SH-SY5Y (cell line): ENCODE measurements around the gene GNPNAT1.

ENCODE experiments used
- GATA2 ChIP-seq: IDR thresholded peaks from 2 replicates; pipeline ENCODE4 v1.6.1; 2011; ENCODE audit warnings: mild to moderate bottlenecking, low read depth, low read length
- GATA3 ChIP-seq: IDR thresholded peaks from 2 replicates; pipeline ENCODE4 v1.6.1; 2011; ENCODE audit warnings: low read depth, mild to moderate bottlenecking, low read length, moderate library complexity

- TF ChIP-seq GATA2 (no peak), GATA3 (no peak)
Observed at GRCh38 chr14:52735921-52736489, 55.4 kb downstream of the GNPNAT1 start.
